Measurements from ENCODE around the gene KLHDC9.
A peak's percentile ranks its signal among the peaks of the same experiment; 100 is the strongest.

KLHDC9 gene

GRCh38 chr1:161082996-161083747 lies 15.0 kb upstream of the KLHDC9 start:
- no peak for TF ChIP-seq CTCF (IDR thresholded peaks at IDR 0.05; ENCODE audit: low read depth, low read length)
- no peak overlapping the region for H3K4me3 ChIP-seq (ENCODE audit: low read depth, low read length)
- in situ Hi-C loops (cut with HindIII; ENCODE audit: low sequenced_read_pairs) = no loop called here
- peak; percentile 93 for DNase-seq (ENCODE audit: low read depth, low spot score)

GRCh38 chr1:161083748-161084596 lies 14.2 kb upstream of the KLHDC9 start:
- DNase-seq (ENCODE audit: low read depth, low spot score) = peak; percentile 37
- in situ Hi-C loops (cut with HindIII; ENCODE audit: low sequenced_read_pairs) = no loop called here
- no peak for TF ChIP-seq CTCF (IDR thresholded peaks at IDR 0.05; ENCODE audit: low read depth, low read length)
- H3K4me3 ChIP-seq (ENCODE audit: low read depth, low read length) = no peak overlapping the region

GRCh38 chr1:161084597-161084988 lies 13.6 kb upstream of the KLHDC9 start:
- no peak for TF ChIP-seq CTCF (IDR thresholded peaks at IDR 0.05; ENCODE audit: low read depth, low read length)
- H3K4me3 ChIP-seq (ENCODE audit: low read depth, low read length) = no peak overlapping the region
- in situ Hi-C loops (cut with HindIII; ENCODE audit: low sequenced_read_pairs) = no loop called here
- DNase-seq (ENCODE audit: low read depth, low spot score) = no peak

GRCh38 chr1:161085165-161085564 lies 13.0 kb upstream of the KLHDC9 start:
- no peak overlapping the region for H3K4me3 ChIP-seq (ENCODE audit: low read depth, low read length)
- in situ Hi-C loops (cut with HindIII; ENCODE audit: low sequenced_read_pairs) = no loop called here
- no peak for TF ChIP-seq CTCF (IDR thresholded peaks at IDR 0.05; ENCODE audit: low read depth, low read length)
- DNase-seq (ENCODE audit: low read depth, low spot score) = peak; percentile 26

GRCh38 chr1:161086457-161086856 lies 11.7 kb upstream of the KLHDC9 start:
- H3K4me3 ChIP-seq (ENCODE audit: low read depth, low read length) = no peak overlapping the region
- no peak for TF ChIP-seq CTCF (IDR thresholded peaks at IDR 0.05; ENCODE audit: low read depth, low read length)
- DNase-seq (ENCODE audit: low read depth, low spot score) = no peak
- in situ Hi-C loops (cut with HindIII; ENCODE audit: low sequenced_read_pairs) = no loop called here

GRCh38 chr1:161088587-161089110 lies 9.5 kb upstream of the KLHDC9 start:
- DNase-seq (ENCODE audit: low read depth, low spot score) = peak; percentile 34

More at GRCh38 chr1:161088587-161089110, 9.5 kb upstream of the KLHDC9 start:
- H3K4me3 ChIP-seq (ENCODE audit: low read depth, low read length) = no peak overlapping the region
- TF ChIP-seq CTCF (IDR thresholded peaks at IDR 0.05; ENCODE audit: low read depth, low read length) = no peak
- in situ Hi-C loops (cut with HindIII; ENCODE audit: low sequenced_read_pairs) = no loop called here

Measured in astrocyte of the spinal cord (primary cell).